ENCODE results near the gene EPAS1. TPM values are rescaled to one million over a fixed set of nuclear protein-coding genes. Genes with fewer than 3 reads are reported as not detected.

The EPAS1 gene
- total and polyA plus RNA-seq, 8 donors, result 190 to 962 (median 244) TPM

DNA sequence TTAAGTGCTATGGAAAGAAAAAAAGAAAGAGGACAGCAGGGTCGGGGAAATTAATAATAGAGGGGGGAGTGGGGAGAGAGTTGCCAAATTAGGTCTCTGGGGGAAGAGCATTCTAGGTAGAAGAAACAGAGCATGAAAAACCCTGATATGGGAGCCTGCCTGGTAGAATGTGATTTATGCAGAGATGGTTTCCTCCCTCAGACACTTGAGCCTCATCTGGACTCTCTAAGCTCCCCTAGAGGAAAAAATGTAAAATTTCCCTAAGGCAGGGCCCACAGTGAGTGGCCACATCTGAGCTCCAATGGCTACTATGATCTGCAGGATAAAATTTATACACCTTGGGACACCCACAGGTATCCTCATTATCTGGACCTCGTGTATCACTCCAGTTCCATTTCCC, 20.6 kb upstream of the EPAS1 start:
- intact Hi-C loops (cut with DNase I), result loop anchor here in 1 of 2 donors (10.0 kb wide), 1 partner anchor 192 kb away; no protein-coding TSS in a partner anchor
- Histone ChIP-seq H3K27me3 (no peaks in the 10 kb centered on the region), H3K4me1 (peaks cover 14 to 28% of the 10 kb centered on the region in 2 donors), H3K9me3 (no peaks in the 10 kb centered on the region), H3K4me3 (no peak overlapping the region), H3K27ac (peak overlapping the region; percentile 66 to 68), H3K36me3 (no peaks in the 10 kb centered on the region)
- ATAC-seq (peak; percentile 68), DNase-seq (no peak)
- TF ChIP-seq, protein P1, sequence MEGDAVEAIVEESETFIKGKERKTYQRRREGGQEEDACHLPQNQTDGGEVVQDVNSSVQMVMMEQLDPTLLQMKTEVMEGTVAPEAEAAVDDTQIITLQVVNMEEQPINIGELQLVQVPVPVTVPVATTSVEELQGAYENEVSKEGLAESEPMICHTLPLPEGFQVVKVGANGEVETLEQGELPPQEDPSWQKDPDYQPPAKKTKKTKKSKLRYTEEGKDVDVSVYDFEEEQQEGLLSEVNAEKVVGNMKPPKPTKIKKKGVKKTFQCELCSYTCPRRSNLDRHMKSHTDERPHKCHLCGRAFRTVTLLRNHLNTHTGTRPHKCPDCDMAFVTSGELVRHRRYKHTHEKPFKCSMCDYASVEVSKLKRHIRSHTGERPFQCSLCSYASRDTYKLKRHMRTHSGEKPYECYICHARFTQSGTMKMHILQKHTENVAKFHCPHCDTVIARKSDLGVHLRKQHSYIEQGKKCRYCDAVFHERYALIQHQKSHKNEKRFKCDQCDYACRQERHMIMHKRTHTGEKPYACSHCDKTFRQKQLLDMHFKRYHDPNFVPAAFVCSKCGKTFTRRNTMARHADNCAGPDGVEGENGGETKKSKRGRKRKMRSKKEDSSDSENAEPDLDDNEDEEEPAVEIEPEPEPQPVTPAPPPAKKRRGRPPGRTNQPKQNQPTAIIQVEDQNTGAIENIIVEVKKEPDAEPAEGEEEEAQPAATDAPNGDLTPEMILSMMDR (IDR thresholded peaks at IDR 0.05), result peak in 1 of 2 donors; percentile 20

- Histone ChIP-seq H3K4me3 (no peak overlapping the region), H3K4me1 (peaks cover 14 to 28% of the 10 kb centered on the region in 2 donors), H3K36me3 (no peaks in the 10 kb centered on the region), H3K9me3 (no peaks in the 10 kb centered on the region), H3K27me3 (no peaks in the 10 kb centered on the region), H3K27ac (peak overlapping the region; percentile 66 to 68)
- TF ChIP-seq, protein P1 (IDR thresholded peaks at IDR 0.05), result no peak
- intact Hi-C loops (cut with DNase I), result loop anchor here in 1 of 2 donors (10.0 kb wide), 1 partner anchor 193 kb away; no protein-coding TSS in a partner anchor
- no peak for DNase-seq
- no peak for ATAC-seq
Observed at GRCh38 chr2:46277431-46278190, 19.6 kb upstream of the EPAS1 start.

- H3K9me3 ChIP-seq, result no peaks in the 10 kb centered on the region
- H3K27ac ChIP-seq, result no peak overlapping the region
- no peaks in the 10 kb centered on the region for H3K27me3 ChIP-seq
- no peaks in the 10 kb centered on the region for H3K36me3 ChIP-seq
- H3K4me1 ChIP-seq, result peaks cover 14 to 25% of the 10 kb centered on the region in 2 donors
- DNase-seq, result no peak
- intact Hi-C loops (cut with DNase I), result loop anchor here in 1 of 2 donors (10.0 kb wide), 1 partner anchor 194 kb away; no protein-coding TSS in a partner anchor
- no peak overlapping the region for H3K4me3 ChIP-seq
- no peak for ATAC-seq
- TF ChIP-seq, protein P1 (IDR thresholded peaks at IDR 0.05), result no peak
Observed at GRCh38 chr2:46278952-46279351, 18.3 kb upstream of the EPAS1 start.

DNA sequence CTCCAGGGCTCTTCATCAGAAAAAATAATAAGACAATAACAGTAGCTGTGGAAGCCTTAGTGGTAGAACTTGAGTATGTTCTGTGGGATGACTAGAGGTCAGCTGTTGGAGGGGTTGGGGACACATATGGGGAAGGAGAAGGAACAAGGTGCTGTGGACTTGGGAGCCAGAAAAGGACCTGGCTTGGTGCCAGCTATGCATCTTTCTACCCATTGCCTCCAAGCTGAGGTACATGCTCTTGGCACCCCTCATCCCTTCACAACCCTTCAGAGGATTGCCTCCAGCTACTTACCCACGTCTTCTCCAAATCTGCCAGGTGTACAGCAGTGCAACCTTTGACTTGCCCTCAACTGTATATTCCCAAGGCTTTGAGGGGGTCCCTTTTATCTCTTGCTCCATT, 15.3 kb upstream of the EPAS1 start:
- Histone ChIP-seq H3K27ac (no peak overlapping the region), H3K9me3 (no peaks in the 10 kb centered on the region), H3K4me3 (no peak overlapping the region), H3K27me3 (no peaks in the 10 kb centered on the region), H3K4me1 (no peaks in the 10 kb centered on the region), H3K36me3 (no peaks in the 10 kb centered on the region)
- ATAC-seq, result no peak
- TF ChIP-seq, protein P1 (IDR thresholded peaks at IDR 0.05), result no peak
- intact Hi-C loops (cut with DNase I), result no loop called here
- no peak for DNase-seq

- intact Hi-C loops (cut with DNase I), result no loop called here
- Histone ChIP-seq H3K27me3 (no peaks in the 10 kb centered on the region), H3K9me3 (no peaks in the 10 kb centered on the region), H3K36me3 (no peaks in the 10 kb centered on the region), H3K4me3 (no peak overlapping the region), H3K27ac (no peak overlapping the region), H3K4me1 (no peaks in the 10 kb centered on the region)
- ATAC-seq (no peak), DNase-seq (no peak)
- TF ChIP-seq, protein P1 (IDR thresholded peaks at IDR 0.05), result no peak
Observed at GRCh38 chr2:46283693-46284092, 13.5 kb upstream of the EPAS1 start.
